GM21390 (cell line): ENCODE measurements around the gene KIRREL2.
"Not testable (repeated sequence)": the region's sequence is repeated elsewhere in the genome, so short reads cannot be mapped to it uniquely, and the experiment has no call there.

ENCODE experiments used
- ATAC-seq: cut with Tn5 transposase; IDR thresholded peaks from one replicate; pipeline ENCODE4 v1.9.1; 2021; ENCODE audit not compliant: unreplicated experiment

Gene KIRREL2

DNA sequence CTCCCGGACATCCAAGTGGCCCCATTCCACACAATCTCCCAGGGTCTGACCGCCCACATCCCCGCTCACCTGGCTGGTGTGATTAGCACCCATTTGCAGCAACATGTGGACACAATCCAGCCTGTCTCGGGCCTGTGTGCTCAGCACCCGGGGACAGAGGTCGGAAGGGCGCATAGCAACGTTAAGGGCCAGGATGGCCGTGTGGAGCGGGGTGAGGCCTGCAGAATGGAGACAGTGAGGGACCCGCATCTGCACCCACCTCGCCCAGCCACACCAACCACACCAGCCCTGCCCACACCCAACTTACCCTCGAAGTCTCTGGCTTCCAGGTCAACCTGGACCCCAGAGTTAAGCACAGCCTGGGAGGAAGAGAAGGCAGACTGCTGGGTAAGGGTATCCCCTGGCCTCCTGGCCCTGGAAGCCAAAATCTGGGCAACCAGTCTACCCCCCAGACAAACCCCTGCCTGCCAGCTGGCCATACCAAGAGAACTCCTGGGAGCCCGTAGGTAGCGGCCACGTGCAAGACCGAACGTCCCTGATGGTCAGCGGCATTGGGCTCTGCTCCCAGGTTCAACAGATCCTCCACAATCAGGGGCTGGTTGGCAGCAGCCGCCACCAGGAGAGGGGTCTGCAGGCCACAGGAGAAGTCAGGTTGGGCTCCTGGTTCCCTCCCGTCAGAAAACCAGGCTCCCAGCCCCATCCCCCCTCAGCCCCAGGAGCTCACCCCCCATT is 39.4 kb downstream of the KIRREL2 start:
- no peak for ATAC-seq

DNA sequence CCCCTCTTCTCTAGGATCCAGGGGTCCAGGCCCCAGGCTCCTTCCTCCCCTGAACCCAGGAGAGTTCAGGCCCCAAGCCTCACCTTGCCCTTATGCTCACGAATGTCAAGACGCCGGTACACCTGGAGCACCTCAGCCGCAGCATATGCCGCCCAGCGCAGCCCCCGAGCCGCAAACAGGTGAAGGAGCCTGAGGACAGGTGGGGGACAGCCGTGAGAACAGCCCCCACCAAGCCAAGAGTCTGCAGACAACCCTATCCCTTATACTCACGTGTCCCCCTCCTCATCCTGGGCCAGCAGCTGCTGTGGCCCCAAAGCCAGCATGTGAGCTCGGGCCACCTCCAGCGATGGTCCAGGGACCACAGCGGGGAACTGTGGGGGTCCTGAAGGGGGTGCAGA is 39.9 kb downstream of the KIRREL2 start:
- no peak for ATAC-seq

DNA sequence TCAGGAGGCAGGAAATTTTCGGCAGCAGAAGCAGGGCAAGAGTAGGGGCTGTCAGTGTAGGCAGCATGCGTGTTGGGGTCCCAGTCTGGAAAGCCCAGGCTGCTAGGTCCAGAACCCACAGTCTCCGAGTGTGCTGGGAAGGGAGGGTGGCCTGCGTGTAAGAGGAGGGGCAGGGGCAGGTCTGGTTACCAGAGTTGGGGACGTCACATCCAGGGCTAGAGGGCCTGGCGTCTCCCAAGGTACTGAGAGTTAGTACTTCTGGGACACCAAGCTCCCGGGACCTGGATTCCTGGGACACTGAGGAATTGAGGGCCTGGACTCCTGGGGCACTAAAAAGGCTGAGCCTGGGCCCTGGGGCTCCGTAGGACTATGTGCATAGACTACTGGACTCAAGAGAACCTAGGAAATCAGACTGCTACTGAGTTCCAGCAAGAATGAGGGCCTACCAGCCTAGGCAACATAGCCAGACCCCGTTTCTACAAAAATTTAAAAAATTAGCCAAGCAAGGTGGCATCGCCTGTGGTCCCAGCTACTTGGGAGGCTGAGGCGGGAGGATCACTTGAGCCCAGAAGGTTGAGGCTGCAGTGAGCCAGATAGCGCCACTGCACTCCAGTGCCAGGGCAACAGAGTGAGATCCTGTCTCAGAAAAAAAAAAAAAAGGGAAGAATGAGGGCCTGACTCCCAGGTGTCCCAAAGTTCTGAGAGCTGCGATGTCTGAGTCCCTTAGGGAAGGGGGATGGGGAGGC is 41.2 kb downstream of the KIRREL2 start:
- no peak for ATAC-seq

DNA sequence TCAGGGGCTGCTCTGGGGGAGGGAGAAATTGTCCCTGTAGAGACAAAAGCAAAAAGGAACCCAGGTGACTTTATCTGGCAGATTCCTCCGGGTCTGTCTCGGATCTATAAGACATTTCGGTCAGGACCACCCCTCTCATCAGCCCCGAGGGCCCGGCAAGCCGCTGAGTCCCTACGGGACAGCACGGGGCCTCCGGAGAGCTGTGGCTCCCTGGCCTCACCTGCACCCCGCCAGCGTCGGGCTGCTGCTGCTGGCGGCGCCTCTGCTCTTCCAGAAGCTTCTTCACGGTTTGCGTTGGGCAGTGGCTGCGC is 41.7 kb downstream of the KIRREL2 start:
- no peak for ATAC-seq

DNA sequence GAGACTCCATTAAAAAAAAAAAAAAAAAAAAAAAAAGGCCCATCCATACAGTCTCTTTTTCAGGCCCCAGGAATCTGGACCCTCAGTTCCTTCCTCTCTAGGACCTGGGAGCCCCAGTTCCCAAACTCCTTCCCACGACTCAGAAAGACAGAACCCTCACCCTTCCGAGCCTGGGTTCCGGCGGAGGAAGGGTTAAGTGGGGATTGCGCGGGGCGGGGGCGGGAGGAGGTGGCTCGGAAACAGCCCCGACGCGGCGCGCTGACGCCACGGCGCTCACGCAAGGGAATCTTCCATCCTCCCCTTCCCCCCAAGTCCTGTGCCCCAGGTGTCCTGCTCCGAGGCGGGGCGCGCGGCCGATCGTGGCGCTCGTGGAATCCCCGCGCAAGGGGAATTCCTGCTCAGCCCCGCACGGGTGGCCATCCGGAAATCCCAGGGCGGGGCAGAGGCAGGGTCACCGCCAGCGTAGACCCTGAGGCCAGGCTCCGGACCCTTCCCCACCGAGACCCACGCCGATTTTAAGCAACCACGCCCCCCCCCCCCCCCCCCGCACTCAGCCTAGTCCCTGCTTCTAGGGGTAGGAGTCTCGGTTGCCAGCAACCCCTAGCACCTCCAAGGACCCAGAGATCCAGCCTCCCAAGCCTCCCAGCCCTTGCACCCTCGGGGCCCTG is 43.0 kb downstream of the KIRREL2 start:
- ATAC-seq: no peak

DNA sequence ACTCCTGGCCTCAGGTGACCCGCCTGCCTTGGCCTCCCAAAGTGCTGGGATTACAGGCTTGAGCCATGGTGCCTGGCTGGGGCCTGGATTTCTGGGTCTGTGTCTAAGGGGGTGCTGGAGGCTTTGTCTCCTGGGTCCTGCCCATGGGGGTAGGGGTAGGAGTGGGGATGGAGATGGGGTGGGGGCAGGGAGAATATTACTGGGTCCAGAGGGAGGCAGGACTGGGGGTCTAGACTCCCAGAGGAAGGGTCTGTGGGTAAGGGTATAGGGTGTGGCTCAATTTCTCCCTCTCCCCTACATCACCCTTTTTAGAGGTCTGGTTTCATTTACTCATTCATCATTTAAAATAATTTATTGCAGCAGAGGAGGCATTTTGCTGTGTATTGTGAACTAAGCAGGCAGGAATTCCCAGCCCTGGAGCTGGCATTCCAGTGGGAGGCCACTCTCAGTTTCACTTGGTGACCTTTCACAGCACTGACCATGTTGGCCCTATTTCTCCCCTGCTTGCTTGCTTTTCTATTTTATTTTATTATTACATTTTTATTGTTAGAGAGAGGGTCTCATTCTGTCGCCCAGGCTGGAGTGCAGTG is 44.4 kb downstream of the KIRREL2 start:
- ATAC-seq: no peak

DNA sequence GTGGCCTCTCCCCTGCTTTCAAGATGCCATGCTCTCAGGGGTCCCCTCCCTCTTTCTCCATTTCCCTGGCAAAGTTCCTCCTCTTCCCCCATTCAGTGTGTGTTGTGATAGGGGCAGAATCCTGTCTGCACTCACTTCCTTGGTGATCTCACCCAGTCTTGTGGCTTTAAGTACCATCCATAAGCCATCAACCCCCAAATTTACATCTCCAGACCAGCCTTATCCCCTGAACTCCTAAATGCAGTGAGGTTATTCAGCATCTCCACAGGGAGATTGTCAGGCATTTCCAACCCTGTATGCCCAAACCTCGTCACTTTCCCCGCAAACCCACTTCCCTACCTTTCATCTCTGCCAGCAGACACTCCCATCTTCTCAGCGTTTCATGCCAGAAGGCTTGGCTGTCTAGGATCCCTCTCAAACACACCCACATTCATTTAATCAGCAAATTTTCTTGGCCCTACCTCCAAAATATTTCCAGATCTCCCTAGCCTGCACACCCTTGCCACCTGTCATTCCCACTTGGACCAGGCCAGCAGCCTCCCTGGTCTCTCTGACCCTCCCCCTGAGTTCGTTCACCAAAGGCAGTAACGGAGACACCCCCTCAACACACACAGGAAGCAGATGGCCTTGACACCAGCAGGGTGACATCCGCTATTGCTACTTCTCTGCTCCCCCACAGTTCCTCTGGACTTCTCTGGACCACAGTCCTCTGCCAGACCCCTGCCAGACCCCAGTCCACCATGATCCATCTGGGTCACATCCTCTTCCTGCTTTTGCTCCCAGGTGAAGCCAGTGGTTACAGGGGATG is 45.3 kb downstream of the KIRREL2 start, which contains the start of gene HCST:
Gene HCST, plus strand, starts transcription at position 676 of the 808 bp plus-strand sequence. Its CDS starts 65 bp downstream, at position 741.
- no peak for ATAC-seq

DNA sequence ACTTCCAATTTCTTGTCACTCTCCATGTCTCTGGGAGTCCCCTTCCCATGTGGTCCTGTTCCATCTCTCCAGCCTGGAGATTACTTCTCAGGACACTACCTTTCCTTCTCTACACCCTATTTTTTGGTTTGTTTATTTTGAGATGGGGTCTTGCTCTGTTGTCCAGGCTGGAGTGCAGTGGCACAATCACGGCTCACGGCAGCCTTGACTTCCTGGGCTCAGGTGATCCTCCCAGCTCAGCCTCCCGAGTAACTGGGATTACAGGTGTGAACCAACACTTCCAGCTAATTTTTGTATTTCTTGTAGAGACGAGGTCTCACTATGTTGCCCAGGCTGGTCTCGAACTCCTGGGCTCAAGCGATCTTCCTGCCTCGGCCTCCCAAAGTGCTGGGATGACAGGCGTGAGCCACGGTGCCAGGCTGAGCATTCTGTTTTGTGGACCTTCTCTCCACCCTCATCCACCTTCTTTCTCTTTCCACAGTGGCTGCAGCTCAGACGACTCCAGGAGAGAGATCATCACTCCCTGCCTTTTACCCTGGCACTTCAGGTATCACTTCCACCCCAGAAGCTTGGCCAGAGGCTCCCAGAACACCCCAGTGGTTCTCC is 46.3 kb downstream of the KIRREL2 start:
- ATAC-seq: no peak

DNA sequence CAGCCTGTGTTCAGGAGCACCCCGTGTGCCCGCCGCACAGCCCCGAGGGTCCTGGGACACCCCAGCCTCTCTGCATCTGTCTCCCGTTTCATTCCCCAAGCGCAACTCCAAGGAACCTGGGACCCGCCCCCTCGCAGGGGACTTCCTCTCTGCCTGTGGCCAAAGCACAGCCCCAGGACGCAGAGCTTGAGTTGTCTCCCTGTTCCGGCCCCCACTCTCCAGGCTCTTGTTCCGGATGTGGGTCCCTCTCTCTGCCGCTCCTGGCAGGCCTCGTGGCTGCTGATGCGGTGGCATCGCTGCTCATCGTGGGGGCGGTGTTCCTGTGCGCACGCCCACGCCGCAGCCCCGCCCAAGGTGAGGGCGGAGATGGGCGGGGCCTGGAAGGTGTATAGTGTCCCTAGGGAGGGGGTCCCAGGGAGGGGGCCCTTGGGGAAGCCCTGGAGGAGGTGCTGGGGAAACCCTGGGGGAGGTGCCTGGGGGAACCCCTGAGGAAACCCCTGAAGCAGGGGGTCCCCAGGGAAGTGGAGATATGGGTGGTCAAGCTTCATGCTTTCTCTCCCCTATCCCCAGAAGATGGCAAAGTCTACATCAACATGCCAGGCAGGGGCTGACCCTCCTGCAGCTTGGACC is 47.0 kb downstream of the KIRREL2 start:
- peak; percentile 37 for ATAC-seq

DNA sequence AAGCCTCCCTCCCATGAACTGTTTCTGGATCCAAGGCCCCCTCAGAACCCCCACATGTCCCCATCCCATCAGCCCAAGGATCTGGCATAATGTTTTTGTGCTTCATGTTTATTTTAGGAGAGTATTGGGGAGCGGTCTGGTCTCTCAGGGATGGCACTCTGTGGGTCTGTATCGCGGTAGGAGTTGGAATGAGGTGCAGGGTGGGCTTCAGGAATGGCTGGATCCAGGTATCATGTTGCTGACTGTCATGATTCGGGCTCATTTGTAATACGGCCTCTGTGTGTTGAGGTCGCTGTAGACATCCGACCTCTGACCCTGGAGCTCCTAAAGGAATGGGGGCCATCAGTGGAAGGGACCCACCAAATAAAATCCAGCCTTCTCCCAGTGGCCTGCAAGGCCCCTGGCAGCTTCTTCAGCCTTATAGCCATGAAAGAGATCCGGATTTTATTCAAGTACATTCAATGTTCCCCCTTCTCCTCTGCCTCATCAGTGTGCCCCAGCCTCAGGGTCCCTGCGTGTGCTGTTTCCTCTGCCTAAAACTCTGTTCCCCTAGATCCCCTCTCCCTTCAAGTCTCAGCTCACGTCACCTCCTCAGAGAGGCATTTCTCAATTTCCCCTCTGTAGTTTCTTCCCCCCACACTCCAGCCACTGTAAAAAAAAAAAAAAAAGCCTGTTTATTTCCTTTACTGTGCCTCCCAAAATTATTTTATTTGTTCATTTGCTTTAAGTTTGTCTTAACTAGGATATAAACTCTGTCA is 47.8 kb downstream of the KIRREL2 start:
- no peak for ATAC-seq

DNA sequence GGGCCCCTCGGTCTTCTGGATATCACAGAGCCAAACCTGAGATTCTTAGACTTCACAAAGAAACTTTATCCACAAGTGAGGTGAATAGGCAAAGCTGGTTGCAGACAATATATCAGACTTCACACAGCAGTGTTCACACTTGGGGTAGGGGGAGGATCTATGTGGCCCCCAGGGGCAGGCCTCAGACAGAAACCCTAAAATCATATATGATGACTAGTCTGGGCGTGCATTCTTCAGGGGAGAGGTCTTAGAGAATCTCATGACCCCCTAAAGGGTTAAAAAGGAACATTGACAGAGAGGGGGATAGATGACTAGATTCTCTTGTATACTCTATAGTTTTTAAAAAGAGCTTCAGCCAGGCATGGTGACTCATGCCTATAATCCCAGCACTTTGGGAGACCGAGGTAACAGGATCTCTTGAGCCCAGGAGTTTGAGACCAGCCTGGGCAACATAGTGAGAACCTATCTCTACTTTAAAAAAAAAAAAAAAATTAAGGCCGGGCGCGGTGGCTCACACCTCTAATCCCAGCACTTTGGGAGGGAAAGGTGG is 48.5 kb downstream of the KIRREL2 start:
- no peak for ATAC-seq

DNA sequence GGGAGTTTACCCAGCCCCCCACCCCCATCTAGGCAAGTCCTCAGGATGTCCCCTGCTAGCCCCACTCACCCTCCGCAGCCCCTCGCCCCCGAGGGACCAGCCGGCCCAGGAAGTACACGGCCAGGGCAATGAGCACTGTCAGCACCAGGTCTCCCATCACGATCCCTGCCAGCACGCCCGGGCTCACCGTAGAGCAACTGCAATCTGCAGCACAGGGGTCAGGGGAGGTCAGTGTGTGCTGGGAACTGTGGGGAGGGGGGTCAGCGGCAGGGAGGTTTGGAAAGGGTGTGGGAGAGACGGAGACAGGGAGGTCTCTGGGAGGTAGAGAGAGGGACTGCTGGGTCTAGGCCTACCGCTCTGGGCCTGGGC is 50.6 kb downstream of the KIRREL2 start:
- no peak for ATAC-seq

DNA sequence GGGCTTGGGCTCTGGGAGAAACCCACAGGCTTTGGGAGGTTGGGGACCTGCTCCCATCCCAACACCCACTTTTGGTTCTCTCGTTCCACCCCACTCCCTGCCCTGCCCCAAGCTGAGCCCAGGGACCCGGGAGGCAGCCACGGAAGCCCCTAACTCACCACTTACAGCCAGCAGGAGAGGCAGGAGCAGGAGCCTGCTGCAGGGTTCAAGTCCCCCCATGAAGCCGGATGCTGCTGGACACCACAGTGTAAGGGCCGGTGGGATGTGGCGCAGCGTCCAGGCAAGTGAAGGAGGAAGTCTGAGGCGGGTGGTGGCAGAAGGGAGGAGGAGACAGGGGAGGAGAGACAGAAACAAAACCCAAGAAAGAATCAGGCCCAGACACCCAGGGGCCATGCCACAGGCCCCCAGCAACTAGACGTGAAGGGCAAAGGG is 51.3 kb downstream of the KIRREL2 start, which contains the start of gene TYROBP:
Gene TYROBP, minus strand, starts transcription at position 286 of the 432 bp plus-strand sequence. Its CDS starts 67 bp downstream, at position 219.
- no peak for ATAC-seq

DNA sequence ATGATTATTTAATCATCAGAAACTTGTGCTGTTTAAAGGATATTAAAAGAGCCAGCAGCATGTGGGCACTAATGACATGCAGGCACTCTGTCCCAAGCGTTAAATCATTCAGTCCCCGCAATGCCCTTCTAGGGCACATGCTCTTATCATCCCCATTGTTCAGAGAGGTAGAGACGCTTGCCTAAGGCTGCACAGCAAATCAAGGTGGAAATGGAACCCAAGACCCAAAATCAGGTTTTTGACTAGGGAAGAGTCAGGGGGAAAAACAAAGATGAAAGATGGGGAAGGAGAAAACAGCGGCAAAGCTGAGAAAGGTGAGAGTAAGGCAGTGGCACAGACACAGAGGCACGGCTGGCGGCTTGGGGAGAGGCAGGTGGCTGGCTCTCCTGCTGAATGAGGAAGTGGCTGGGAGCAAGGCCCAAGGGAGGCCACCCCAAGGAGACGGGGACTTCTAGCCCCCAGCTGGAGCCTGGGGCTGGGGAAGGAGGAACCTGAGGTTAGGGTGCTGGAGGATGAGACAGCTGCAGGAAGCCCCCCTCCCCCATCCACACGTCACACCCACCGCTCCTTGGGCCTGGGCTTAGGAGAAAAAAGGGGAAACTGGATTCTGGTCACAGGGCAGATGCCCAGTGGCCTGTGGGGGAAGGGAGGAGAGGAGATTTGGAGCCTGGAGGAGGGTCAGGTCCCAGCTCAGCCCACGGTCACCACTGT is 52.4 kb downstream of the KIRREL2 start:
- ATAC-seq: no peak

DNA sequence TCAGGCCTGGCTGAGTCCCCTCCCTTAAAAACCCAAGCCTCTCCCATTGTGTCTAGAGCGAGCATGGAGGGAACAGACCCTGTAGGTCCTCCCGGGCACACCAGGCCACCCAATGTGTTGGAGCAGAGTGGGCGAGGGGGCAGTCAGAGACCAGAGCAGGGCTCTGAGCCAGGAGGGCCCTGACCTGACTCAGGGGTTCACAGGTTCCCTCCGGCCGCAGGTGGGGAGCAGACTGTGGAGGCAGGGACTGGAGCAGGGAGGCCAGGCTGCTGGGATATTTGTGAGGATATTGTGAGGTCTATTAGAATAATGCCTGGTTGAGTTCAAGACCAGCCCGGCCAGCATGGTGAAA is 52.9 kb downstream of the KIRREL2 start:
- no peak for ATAC-seq

DNA sequence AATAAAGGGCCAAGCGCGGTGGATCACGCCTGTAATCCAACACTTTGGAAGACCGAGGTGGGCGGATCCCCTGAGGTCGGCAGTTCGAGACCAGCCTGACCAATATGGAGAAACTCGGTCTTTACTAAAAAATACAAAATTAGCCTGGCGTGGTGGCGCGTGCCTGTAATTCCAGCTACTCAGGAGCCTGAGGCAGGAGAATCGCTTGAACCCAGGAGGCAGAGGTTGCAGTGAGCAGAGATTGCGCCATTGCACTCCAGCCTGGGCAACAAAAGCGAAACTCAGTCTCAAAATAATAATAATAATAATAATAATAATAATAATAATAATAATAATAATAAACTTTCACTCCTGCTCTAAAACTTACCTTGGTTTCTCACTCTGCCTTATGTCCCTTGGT is 53.6 kb downstream of the KIRREL2 start:
- not testable (repeated sequence) for ATAC-seq

DNA sequence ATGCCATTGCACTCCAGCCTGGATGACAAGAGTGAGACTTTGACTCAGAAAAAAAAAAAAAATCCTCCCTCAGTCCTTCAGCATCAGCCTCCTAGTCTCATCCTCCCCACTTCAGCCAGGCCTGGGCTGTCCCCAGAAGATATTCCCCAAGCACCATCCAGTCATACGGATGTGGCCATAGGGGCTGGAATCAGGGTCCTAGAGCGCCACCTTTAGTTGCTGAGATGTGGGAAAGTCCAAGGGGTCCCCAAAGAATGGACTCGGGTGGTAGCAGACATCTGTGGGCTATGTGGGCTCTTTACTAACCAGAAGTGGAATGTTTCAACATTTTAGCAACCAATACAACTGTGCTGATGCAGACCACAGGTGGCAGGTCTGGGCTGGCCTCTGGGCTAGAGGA is 54.5 kb downstream of the KIRREL2 start:
- no peak for ATAC-seq

DNA sequence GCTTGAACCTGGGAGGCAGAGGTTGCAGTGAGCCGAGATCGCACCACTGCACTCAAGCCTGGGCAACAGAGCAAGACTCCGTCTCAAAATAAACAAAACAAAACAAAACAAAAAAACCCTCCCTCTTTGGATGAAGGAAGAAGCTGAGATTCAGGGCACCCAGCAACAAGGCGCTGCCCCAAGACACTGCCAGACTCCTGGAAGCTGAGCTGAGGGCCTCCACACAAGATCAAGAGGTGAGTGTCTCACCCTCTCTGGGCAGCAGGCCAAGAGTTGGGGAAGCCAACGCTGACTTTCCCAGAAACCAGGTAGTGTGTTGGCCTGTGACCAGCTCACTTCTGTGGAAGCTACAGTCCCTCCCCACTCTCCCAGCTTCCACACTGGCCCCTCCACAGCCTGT is 55.1 kb downstream of the KIRREL2 start:
- ATAC-seq: no peak
